TTC549 (cell line): ENCODE data around the gene TMEM151A.

Experiments used
- FAIRE-seq: peaks from 2 replicates; lab custom pipeline; 2012; peaks lifted over from hg19 to GRCh38; lab: Jason Lieb, UNC

Gene TMEM151A

DNA sequence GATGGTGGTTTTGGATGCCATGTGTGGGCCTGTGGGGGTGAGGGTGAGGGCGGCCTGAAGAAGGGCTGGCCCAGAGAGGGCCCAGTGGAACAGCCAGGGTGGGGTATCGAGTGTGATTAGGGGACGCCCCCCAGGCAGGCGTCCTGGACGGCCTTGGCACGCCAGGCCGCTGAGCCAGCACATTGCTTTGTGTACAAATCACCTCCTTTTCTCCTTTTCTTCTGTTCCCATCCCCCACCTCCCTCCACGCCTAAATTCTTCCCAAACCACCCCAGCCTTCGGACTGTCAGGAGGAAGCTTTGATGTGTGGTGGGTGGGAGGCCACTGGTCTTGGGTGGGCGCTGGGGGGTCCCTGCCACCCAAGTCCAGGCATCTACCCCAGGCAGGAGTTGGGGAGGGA, 33.0 kb downstream of the TMEM151A start:
- no peak for FAIRE-seq

DNA sequence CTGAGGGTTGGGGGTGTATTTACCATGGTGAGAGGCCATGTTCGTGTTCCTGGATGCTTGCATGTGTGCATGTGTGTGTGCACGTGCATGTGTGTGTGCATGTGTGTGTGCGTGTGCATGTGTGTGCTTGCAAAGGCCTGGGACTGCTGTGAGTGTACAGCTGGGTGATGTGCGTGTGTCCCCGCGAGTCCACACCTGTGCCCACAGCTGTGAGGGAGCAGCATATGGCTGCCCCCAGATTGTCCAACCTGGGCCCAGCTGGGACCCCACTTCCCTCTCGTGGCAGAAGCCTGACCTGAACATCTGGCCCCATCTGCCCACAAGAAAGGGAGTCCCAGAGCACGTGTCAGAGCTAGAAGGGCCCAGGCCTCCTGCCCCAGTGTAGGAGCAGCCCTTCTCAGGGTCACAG, 33.6 kb downstream of the TMEM151A start:
- FAIRE-seq, result no peak

DNA sequence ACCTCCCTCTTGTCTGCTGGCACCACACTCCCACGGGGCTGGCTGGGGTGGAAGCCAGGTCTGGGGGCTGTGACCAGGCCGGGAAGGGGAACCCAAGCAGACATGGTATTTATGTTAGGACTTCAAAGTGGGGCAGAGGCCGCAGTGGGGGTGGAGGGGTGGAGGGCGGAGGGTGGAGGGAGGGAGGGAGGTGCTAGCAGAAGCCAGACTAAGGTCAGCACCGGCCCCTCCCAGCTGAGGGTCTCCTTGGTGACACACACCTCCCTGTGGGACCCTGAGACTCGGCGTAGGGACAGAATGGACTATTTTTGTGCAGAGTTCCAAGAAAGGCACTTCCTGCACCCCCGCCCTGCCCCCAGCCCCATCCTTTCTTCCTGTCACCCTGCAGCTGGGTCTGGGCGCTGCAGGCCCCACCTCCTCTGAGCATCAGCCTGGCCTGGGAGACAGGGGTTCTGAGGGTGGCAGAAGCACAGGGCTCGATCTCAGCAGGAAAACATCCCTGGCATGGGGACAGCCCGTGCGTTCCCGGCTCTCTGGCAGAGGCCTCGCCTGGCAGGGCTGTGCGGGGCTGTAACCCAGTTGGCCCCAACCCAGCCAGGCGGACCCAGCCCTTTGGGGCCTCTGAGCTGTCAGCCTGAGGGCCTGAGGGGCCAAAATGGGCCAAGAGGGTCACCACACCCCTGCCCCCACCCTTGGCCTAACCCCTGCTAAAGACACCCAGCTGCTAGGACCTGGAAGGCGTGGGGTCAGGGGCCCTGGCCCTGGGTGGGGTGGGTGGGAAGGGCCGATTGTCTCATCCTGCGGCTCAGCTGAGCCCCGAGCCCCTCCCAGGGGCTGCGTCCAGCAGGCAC, 34.8 kb downstream of the TMEM151A start:
- no peak for FAIRE-seq

DNA sequence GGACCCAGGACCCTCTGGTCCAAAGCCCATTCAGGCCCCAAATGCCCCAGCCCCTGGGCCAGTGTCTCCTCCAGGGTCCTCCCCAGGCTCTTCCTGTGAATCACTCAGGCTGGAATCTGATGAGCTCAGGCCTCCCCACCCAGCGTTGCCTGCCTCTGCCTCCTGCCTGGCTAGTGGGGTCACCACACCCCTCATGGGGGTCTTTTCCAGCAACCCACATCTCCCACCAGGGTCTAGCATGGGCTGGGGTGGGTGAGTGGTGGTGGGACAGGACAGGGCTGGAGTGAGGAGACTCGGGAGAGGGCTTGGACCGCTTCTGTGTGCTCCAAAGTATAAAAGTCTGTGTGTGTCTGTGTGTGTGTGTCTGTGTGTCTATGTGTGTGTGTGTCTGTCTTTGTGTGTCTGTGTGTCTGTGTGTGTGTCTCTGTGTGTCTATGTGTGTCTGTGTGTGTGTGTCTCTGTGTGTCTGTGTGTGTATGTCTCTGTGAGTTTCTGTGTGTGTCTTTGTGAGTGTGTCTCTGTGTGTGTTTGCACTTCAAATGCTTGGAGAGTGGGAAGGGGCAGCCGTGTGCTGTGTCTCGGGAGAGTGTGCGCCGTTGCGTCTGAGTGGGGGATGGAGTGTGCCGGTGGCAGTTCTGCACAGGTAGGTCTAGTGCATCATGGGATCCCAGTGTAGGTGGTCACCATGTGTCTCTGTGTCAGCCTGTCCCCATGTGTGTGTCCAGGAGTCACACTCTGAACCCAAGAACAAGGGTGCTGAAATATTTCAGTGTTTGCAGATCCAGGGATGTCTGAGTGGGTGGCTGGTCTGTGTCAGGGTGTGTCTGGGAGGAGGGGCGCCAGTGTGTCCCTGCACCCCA, 35.7 kb downstream of the TMEM151A start:
- no peak for FAIRE-seq

DNA sequence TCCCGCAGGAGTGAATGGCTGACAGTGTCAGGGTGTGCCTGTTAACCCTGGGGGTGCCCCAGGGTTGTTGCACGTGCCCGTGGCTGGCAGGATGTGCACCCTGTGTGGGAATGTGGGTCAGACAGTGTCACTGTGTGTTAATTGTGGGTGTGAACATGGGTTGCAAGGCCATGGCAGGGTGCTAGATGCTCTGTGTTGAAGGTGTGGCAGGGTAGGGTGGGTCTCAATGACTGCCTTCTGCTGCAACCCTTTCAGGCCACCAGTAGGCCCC, 36.3 kb downstream of the TMEM151A start:
- FAIRE-seq, result no peak

DNA sequence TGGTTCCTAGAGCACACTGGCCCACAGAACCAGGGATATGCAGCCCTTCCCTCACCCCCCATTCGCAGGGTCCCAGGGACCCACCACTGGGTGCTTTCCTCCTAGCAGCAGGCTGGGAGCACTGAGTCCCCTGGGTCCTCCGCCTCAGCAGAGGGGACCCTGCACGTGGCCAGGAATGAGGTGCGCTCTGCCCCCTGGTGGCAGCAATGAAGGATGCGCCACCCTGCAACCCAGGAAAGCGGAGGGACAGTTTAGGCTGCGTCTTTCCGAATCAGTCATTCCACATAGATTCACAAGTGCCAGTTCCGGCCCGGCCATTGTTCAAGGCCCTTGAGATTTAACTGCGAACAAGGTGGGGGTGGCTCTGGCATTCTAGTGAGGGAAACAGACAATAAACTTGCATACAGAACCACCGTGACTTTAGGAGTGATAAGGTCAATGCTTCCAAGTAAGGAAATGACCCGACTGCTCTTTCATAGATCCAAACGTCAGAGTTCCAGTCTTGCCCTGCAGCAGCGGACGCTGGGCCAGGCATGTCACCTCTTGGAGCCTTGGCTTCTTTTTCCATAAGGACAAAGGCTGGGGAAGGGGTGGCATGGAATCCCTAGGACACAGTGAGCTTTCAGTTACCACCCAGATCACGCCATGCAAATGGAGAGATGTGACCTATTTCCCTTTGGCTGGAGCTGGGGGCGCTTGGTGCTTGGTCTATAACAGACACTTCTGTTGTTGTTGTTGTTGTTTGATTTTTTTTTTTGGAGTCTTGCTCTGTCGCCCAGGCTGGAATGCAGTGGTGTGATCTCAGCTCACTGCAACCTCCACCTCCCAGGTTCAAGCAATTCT, 36.8 kb downstream of the TMEM151A start:
- peak; percentile 66 for FAIRE-seq

DNA sequence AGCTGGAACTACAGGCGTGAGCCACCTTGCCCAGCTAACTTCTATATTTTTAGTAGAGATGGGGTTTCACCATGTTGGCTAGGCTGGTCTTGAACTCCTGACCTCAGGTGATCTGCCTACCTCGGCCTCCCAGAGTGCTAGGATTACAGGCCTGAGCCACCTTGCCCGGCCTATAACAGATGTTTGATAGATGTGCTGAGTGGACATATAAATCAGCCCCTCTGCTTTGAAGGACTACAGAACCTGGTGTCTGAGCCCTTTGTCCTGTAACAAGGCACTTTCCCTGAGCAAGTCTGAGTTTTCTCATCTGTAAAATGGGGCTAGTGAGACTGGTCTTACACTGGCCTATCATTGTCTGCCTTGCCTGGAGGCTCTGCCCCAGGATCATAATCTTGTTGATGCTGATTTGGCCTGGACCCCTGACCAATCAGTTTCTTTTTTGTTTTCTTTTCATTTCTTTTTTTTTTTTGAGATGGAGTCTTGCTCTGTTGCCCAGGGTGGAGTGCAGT, 37.5 kb downstream of the TMEM151A start:
- FAIRE-seq, result no peak

DNA sequence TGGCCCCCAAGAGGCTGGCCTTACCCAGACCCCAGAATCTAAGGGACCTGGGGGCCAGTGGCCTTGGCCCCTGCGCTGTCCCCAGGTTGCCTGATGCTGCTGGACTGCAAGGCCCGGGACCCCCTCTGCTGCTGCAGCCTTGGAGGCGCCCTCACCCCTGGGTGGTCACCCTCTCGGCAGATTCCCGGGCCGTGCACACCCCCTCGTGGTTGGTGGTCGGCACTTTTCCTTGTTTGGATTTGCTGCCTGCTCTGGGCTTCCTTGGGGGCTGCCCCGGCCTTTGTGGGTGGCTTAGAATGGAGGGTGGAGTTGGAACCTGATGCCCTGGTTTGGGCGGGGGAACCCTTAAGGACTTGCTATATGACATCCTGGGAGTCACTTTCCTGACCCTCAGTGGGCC, 39.2 kb downstream of the TMEM151A start:
- FAIRE-seq, result no peak

DNA sequence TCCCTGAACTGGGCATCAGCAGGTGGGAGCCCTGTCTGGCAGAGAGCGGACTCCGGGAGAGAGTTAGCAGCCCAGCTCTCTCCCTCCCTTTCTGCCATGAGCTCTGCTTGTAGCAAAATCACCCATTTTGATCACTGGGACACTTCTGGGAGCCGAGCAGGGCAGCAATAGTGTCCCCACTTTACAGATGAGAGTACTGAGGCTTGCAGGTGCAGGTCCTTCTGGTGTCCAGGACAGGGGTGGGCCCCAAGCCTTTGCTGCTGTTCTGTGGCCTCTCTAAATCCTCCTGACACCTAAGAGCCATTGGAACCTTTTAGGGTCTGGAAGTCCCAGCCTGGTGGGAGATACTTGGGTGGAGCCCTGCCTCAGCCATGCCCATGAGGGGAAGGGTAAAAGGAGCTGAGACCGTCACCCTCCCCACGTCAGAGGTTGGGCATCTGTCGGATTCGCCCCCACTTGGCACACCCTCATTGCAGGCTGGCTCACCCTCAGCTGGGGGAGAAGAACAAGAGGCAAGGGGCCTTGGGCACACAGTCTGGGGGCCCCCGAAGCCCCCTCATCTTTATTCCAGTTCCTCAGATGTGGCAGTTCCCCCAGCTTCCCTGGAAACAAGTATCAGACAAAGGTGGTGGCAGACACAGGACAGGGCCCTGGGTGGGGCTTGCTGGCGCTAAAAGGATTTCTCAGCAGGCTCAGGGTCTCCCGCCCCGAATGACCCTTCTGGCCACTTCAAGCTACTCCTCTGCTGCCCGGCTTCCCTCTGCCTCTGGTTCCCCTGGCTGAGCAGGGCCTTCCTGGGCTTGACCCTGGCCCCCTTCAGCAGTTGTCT, 40.1 kb downstream of the TMEM151A start:
- no peak for FAIRE-seq

DNA sequence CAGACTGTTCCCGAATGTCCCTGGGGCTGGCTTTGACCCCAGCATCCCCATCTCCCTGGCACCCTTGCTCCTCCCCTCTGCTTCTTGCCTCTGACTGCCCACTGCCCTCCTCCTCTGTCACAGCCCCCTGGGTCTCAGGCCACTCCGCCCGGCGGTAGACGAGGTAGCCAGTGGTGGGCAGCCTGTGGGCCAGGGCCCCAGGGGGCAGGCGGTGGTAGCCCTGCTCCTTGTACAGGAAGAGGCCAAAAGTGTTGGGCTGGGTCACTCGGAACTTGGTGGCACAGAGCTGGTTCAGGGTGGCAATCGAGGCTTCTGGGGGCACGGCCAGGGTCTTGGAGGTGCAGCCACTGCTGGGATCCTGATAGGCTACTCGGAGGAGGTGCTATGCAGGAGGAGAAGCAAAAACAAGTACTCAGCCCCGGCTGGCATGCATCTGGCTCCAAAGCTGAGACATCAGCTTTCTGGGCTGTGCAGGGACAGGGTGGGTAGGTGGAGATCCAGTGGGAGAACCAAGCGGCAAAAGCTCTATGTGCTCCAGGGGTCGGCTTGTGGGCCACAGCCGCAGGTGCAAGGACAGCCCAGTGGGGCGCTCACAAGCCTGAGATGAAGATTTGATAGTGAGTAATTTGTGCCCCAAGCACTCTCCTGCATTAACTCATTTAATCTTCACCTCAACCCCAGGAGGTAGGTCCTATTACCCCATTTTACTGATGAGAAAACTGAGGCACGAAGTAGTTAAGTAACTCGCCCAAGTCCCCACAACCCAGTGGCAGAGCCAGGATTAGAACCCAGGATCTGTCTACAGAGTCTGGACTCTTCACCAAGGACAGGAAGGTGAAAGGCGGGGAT, 40.9 kb downstream of the TMEM151A start:
- FAIRE-seq, result no peak

DNA sequence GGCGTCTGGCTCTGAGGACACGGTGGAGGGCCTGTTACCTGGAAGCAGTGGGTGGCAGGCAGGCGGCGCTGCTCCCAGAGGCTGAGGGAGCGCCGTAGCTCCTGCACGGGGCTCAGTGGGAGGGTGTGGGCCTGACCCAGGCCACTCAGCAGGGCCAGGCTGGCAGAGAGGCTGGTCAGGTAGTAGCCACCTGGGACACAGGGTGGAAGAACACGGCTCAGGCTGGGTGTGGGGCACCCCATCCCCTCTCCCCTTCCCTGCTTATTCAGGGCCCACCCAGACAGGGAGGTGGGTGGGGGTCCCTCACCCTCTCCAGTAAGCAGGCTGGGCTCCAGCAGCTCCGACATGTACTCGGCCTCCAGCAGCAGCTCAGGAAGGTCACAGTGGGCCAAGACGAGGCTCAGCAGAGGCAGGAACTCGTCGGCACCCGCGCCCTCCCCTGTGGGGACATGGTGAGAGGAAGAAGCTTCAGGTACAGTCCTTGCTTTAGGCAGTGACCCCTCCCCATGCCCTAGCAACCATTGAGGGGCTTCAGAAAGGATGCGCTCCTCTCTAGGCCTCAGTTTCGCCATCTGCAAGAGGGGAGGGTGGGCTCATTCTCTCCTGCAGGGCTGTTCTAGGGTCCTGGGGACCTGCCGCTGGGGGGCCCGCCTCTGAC, 41.7 kb downstream of the TMEM151A start:
- no peak for FAIRE-seq

DNA sequence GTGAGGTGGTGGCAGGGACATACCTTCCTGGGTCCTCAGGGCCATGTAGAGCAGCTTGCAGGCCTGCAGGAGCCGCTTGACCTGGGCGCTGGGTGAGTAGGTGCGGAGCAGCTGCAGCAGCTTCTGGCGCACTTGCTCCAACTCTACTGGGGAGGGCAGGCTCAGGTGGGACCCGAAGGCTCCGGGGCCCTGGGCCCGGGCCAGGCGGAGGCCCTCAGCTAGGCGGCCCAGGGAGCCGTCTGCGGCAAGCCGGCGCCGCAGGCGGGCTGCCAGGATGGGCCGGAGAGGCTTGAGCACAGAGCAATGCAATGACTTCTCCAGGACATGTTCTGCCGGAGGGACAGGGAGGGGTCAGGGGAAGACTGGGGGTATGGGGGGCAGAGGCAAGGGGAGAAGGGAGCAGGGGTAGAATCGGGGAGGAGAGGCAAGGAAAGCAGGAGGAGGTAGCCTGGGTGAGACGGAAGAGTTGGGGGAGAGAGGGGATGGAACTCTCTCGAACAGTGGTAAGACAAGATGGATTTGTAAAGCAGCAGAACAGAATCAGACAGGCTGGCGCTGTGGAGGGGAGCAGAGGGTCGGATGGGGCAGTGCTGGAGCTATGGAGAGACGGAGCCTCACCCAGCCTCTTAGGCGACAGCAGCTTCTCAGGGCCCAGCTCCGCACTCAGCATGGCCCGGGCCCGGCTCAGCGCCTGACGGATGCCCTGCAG, 42.4 kb downstream of the TMEM151A start:
- FAIRE-seq, result no peak

DNA sequence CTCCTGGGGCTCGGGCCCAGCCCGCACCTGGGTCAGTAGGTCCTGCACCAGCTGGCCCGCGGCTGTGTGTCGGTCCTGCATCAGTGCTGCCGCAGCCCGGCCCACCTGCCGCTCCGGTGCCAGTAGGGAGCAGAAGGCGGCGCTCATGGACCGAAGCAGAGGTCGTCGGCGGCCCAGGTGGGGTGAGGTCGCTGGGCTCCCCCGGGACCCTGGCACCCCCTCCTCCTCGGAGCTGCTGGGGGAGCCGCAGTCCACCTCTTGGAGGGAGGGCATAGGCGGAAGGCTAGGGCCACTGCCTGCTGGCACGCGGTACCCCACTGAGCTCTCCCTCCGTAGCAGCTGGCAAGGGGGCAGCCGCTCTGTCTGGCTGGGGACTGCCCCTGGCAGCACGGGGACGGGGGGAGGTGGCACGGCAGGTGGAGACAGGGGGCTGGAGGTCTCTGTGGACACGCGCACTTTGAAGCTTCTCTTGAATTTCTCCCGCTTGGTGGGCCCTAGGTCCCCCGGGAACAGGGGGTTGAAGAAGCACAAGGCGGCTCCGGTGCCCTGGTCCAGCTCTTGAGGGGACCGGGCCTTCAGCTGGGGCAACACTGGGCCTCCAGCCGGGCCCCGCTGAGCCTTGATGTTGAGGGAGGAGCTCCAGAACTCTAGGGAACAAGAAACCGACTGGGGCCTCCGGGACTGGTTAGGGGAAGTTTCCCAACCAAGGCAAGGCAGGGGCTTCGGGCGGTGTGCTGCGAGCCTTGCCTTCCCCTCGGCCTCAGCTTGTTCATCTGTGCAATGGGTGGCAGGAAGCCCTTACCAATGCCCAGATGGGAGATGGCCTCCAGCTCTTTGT, 43.1 kb downstream of the TMEM151A start:
- FAIRE-seq, result no peak

DNA sequence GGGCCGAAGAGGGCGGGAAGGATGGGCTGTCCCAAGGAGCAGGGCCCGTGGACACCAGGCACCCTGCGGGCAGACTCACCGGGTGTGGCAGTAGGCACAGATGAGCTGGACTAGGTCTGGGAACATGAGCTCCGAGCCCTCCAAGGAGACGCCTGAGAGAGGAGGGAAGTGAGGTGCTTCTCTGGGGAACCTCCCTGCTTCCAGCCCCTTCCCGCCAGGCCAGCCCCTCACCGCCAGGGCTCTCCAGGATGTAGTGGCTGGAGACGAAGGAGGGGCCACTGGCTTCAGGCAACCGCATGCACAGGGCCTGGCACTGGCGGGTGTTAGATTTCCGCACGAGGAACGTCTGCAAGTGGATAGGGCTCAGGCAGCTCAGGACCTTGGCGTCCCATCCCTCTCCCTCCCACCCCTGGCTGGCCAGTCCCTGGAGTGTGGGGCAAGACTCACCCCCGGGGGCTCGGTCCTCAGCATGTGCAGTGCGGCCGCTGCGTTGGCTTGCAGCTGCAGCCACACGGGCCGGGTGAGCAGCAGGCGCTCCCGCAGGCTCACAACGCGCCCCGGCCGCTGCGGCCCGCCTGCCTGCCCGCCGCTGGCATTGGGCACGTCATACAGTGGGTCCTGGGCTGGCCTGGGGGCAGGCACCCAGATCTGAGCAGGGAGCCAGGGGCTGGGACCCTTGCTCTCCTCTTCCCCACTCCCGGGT, 44.0 kb downstream of the TMEM151A start:
- FAIRE-seq, result no peak

DNA sequence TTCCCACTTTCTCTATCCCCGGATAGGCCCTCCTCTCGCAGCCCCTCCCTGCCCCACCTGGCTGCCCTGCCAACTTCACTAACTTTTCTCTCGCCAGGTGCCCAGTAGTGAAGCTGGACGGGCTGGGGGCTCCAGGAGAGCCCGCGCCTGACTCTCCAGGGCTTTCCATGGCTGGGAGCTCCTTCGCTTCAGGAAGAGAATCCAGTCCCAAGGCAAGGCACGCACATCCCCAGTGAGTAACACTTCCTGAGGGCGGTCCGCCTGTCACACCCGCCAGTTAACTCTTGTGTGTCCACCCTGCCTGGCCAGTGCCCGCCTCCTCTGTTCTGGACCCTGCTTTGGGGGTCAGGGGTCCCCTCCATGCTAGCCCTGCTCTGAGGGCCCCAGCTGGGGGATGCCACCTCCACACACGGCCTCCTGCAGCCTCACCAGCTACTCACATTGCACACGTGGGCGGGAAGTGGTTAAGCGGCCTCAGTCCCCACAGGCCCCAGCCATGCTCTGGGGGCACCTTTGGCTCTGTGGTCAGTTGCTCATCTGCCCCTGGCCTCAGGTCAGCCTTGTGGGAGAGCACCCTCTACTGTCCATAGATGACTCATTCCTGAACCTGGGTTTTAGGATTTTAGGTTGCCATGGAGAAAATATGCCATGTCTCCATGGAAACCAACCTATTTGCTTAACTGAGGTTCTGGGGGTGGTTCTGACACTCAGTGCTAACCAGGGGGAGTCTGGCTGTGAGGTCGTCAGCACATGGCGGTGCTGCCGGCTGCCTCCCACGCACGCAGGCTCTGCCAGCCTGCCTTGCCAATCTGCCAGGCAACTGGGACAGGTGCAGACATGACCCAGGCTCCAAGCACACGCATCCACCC, 44.8 kb downstream of the TMEM151A start, which contains the start of gene RIN1:
Gene RIN1 (minus strand): TSS at position 201 of the 869 bp plus-strand sequence. CDS start 32 bp downstream, at position 169.
- peak; percentile 89 for FAIRE-seq

DNA sequence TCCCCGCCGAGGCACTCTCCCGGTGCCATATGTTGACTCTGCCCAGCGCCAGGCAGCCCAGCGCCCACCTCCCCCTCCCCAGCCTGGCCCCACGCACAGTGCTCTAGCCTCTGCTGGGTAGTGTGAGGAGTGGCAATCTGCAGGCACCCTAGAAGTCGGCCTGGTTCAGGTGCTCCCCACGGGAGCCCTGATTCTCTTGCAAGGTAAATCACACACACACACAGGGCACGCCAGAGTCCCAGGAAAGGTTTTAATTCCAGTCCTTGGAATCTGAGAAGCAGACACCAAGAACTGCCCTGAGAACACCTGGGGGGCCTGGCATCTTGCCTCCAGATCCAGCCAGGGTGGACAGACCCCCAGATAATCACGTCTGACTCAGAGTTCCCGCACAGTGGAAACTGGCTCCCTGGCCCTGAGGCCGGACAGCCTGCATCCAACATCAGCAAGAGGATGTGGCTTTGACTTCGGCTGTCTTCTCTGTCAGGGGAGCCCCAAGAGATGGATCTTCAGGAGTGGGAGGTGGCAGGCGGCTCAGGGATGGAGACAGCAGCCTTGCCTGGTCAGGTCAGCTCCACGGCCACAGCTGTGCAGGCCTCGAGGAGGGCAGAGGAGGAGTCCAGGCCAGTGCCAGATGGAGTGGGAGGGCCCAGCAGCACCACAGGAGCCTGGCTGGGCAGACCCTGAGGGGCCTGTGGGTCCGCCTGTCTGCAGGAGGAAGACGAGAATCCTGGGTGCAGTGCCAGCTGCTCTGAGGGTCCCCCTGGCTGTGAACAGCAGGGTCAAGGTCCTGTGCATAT, 45.6 kb downstream of the TMEM151A start:
- no peak for FAIRE-seq
